Measurements from ENCODE around the gene CCSAP. TPM values are rescaled to one million over a fixed set of nuclear protein-coding genes. Genes with fewer than 3 reads are reported as not detected.
"Not testable (repeated sequence)": the region's sequence is repeated elsewhere in the genome, so short reads cannot be mapped to it uniquely, and the experiment has no call there.

Gene CCSAP
- total RNA-seq, 1 donor from 2014 or later: 5.1 TPM

GRCh38 chr1:229339520-229339919 is 3.3 kb downstream of the CCSAP start:
- no peak for TF ChIP-seq CTCF (conservative IDR thresholded peaks at IDR 0.05; ENCODE audit: low read depth, low read length)
- DNase-seq (ENCODE audit: low read depth): no peak
- no peak overlapping the region for H3K4me3 ChIP-seq (ENCODE audit: low read depth, low read length)

- no peak overlapping the region for H3K4me3 ChIP-seq (ENCODE audit: low read depth, low read length)
- TF ChIP-seq CTCF (conservative IDR thresholded peaks at IDR 0.05; ENCODE audit: low read depth, low read length): no peak
- DNase-seq (ENCODE audit: low read depth): no peak
Observed at GRCh38 chr1:229339086-229339485, 3.8 kb downstream of the CCSAP start.

- DNase-seq (ENCODE audit: low read depth): no peak
- no peak for TF ChIP-seq CTCF (conservative IDR thresholded peaks at IDR 0.05; ENCODE audit: low read depth, low read length)
- no peak overlapping the region for H3K4me3 ChIP-seq (ENCODE audit: low read depth, low read length)
Observed at GRCh38 chr1:229336345-229336744, 6.5 kb downstream of the CCSAP start.

- TF ChIP-seq CTCF (conservative IDR thresholded peaks at IDR 0.05; ENCODE audit: low read depth, low read length): no peak
- DNase-seq (ENCODE audit: low read depth): no peak
- H3K4me3 ChIP-seq (ENCODE audit: low read depth, low read length): no peak overlapping the region
Observed at GRCh38 chr1:229334716-229335115, 8.1 kb downstream of the CCSAP start.

GRCh38 chr1:229334269-229334668 is 8.6 kb downstream of the CCSAP start:
- no peak for DNase-seq (ENCODE audit: low read depth)
- no peak overlapping the region for H3K4me3 ChIP-seq (ENCODE audit: low read depth, low read length)
- no peak for TF ChIP-seq CTCF (conservative IDR thresholded peaks at IDR 0.05; ENCODE audit: low read depth, low read length)

GRCh38 chr1:229328598-229329362 is 14.1 kb downstream of the CCSAP start:
- H3K4me3 ChIP-seq (ENCODE audit: low read depth, low read length): no peak overlapping the region
- no peak for TF ChIP-seq CTCF (conservative IDR thresholded peaks at IDR 0.05; ENCODE audit: low read depth, low read length)
- DNase-seq (ENCODE audit: low read depth): no peak

GRCh38 chr1:229327765-229328164 is 15.1 kb downstream of the CCSAP start:
- H3K4me3 ChIP-seq (ENCODE audit: low read depth, low read length); DNase-seq (ENCODE audit: low read depth): not testable (repeated sequence)

All from epithelial cell of proximal tubule (primary cell).